GM19328 (cell line): ENCODE results near the gene LDLRAD4.
A peak's percentile ranks its signal among the peaks of the same experiment; 100 is the strongest.

Experiments
- ATAC-seq: cut with Tn5 transposase; IDR thresholded peaks from one replicate; pipeline ENCODE4 v1.9.1; 2021; ENCODE audit warnings: mild to moderate bottlenecking, moderate library complexity; ENCODE audit not compliant: unreplicated experiment

The LDLRAD4 gene

DNA sequence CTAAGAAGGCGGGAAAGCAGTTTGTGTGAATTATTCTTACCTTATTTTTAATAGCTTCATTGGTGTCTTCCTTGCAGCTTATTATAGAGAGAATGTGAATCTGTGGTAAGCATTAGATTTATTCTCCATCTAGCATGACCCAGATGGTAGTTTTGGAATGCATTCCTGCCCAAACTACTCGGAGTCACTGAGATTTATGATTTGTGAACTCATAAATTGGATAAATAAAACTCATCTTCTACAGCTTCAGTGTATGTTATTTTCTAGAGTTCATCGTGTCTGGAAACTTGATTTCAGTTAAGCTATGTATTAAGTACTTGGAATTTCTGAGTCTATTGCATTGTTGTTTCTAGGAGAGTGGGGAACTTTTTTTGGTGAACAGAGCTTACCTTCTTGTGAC lies 337.3 kb downstream of the LDLRAD4 start:
- ATAC-seq = no peak

DNA sequence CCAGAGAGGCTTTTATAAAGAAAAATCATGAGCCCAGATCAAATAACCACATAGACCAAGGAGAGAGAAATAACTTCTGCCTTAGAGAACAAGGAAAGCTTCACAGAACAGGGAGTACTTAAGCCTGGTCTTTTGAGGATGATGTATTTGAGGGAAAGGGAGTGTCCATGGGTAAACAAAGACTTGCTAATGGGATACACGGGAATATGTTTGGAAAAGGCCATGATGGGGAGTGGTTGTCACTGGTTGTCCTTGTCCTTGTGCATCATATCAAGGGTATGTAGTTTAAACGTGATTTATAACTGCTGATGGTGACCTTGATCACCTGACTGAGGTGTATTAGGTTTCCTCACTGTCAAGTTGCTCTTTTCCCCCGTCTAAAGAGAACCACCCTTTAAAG lies 337.9 kb downstream of the LDLRAD4 start:
- ATAC-seq = no peak

DNA sequence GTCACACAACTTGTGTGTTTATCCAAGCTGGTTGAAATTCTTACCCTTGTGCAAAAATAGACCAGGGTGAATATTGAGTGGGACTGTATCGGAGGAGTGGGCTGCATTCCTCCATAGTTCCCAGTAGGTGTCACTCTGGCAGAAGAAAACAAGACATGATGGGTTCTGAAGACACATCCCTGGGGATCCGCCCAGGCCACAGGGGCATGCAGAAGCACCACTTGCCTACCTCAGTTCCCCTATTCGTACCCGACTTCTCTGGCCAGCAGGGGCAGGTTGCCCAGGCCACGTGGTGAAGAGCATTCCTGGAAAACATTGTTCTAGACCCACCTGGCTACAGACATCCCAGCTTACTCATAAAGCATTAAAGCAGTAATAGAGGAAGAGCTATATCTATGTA lies 339.6 kb downstream of the LDLRAD4 start:
- no peak for ATAC-seq

DNA sequence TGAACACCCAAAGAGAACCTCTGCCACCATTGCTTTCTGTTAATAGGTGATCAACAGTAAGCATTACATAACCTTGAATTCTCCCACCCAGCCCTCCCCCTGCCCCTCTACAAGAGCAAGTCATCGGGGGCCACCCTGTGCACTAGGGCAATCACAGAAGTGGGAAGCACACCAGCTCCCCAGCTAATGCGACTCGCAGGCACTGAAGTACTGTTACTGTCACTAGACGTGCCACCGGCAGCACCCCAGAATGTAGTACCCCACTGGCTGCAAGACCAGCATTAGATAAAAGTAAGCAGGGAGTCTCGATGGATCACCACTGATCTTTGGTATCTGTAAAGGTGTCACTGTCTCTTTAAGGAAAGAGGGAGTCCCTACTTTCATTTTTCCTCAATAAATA lies 340.2 kb downstream of the LDLRAD4 start:
- no peak for ATAC-seq

DNA sequence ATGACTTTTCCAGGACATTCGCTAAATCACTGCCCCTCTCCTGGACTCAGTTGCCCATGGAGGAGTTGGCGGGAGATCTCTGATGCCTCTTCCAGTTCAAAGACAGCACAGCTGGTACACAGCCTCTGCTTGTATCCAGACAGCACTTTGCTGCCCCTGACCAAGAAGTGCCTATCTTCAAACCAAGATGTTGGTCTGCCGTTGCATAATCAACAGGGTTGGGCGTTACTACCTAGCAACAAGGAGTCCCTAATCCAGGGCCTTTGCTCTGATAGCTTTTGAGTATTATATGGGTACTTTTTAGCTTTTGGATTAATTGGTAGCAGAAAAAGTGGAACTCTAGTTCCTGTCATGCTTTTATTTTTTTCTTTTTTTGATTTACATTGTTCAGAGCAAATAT lies 341.2 kb downstream of the LDLRAD4 start:
- ATAC-seq = no peak

DNA sequence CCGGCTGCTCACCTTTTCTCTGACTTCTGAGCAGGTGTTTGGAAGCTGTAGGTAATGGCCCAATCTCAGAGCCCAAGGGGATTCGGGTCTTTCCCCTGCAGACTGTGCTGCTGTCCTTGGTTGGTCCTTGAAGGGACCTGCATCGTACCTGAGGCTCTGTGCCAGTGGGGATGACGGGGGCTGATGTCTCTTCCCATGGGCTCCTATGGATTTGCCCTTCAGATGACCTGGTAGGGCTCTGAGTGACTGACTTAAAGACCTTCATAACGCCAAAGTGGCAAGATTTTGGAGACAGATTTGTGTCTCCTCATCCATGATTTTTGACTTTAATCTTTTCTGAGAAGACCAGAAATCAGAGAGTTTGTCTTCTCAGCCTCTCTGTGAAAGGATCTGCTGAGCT lies 341.7 kb downstream of the LDLRAD4 start:
- ATAC-seq = no peak

DNA sequence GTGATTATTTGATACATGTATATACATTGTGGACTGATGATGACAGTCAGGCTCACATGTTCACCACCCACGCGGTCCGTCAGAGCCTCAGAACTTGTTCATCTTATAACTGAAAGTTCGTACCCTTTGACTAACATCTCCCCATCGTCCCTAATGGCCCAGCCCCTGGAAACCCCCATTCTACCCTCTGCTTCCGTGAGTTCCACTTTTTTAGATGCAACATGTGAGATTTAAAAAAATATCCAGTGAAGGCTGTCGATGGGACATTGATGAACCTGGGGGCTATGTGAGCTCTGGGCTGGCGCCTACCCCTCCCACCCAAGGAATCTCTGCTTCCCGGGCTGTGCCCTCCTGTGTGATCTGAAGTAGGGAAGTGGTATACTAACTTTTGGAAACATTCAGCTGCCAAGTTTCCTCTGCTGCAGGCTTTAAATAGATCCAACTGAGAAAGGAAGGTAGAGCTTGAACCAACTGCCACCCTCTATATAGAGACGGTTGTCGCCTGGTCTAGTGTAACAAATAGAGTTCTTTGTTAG lies 344.0 kb downstream of the LDLRAD4 start:
- peak; percentile 53 for ATAC-seq

DNA sequence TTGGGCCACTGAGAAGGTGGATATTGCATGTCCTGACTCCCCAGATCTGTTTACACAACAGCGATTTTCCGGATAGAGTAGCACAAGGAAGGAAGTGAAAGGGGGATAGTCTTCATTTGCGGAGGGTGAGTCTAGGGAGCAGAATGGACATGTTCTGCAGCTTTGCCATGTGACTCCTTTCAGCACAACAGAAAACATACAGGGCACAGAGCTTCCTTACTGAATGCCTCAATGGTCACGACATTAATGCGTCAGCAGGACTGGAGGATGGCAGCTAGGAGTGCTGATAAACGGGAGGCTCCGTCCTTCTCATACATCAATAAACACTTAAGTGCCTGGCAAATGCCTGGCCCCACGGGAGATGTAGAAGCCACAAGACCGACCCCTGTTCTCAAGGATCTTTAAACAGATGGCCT lies 344.8 kb downstream of the LDLRAD4 start:
- no peak for ATAC-seq

DNA sequence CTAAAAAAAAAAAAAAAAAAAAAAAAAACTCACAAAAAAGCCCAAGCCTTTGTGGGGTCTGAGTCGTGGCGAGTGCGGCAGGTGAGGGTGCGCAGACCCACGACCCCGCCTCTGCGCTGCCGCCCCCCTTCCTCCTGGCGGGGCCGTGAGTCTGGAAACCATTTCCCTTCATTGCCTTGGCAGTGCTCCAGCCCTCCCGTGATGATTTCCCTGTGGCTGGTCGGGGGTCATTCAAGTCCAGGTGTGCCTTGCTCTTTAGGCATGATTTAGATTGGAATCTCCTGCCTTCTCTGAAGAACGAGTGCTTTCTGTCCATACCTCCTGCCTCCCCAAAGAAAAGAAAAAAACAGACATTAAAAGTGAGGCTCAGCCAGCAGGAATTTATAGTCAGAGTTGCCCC lies 346.0 kb downstream of the LDLRAD4 start:
- no peak for ATAC-seq

DNA sequence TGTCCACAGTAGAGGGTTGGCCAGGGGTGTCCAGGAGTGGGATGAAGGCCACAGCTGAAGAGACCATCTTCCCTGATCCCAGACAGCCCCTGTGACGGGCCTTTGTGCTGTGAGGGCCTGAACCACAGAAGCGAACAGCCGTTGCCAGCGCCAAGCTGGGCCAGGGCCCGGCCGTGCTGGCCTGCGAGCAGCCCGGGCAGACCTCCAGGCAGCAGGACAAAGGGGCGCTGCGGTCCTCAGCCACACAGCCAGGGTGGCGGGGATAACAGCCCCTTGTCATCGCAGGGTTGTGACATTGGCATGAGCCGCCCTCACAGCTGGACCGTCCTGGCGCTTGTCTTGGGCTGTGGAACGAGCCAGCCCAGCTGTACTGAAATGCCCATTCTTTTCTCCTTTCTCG lies 346.7 kb downstream of the LDLRAD4 start:
- ATAC-seq = no peak

DNA sequence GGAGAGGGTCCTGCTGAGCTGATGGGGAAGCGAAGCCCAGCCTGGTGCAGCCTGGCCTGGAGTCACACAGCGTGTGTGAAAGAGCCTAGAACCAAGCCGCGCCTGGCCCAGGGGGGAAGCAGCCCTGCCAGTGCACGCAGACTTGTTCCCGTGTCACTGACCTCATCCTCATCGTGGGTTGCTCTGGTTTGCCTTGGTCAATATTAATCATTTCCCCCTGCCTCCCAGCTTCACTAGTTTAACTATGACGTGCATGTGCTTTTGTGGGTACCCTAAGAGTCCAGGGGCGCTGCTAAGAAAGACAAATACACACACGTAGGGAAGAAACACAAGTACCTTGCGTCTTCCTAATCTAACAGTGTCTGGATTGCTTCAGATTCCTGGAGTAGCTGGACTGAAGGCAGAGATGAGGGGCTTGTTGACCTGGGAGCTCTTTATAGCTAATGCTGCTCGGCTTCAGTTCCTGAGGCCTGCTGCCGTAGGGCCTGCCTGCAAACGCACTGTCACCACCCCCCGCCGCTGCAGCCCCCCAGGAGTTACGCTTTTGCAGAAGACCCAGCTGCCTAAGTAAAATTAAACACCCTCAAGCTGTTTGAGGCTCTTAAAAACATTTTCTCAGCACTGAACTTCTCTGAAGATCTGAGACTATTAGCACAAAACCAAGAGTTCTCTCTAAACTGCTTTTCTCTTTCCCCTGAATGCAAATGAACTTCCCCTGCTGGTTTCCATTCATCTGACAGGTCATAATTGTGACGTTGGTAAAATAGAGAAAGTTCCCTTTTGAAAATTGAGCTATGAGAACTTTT lies 348.6 kb downstream of the LDLRAD4 start:
- peak; percentile 56 for ATAC-seq

DNA sequence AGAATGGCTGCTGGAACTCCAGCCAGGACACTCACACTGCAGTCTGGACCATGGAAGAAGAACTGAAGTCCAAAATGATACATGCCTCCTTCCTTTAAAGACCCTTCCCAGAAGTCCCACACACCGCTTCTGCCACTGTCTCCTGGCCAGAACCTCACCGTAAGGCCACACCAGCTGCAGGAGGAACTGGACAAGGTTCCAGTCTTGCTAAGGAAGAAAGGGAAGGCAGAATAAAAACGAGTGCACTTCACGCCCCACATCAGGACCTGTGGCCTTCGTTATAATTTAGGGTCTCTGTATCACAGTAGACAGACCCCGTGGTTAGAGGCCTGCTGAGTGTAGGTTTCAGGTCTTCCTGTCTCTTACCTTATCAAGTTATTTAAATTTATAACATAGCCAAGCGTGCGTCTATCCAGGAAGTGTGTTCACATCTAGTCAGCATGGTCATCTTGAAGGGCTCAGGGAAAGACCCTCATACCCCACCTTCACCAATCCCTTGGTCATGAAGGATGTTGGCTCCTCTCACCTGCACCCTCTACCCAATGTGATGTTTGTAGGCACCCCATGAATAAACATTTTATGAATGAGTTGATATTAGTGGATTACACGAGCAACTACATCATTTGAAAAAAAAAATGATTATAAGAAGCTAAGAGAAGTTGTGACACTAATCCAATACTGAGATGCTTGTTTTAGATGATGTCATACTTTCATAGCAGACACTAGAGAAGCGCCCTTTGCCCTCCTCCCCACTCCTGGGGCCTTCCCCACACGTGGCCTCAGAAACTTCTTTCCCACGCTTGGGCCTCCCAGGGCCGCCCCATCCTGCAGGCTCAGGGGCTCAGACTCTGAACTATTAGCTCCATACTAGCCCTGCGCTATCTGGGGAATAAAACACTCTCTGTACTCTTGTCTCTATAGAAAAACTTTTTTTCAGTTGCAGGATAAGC lies 350.2 kb downstream of the LDLRAD4 start:
- ATAC-seq = peak; percentile 45

DNA sequence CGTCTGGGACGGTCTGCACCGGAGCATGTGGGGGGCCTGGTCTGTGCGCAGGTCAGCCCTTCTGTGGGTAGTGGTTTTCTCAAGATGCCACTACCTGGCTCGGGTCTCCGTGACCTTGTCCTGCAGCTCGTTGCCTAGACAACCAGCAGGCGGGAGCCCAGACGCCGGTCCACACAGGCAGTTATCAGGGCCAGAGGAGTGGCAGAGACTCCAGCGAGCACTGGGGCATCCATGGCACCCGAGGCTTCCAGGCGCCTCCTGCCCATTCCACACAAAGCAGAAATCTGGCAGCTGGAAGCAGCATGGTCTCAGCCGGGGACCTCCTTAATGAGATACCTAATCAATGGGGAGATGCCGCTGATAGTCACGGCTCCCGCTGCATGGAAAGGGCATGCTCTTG lies 351.7 kb downstream of the LDLRAD4 start:
- ATAC-seq = no peak

DNA sequence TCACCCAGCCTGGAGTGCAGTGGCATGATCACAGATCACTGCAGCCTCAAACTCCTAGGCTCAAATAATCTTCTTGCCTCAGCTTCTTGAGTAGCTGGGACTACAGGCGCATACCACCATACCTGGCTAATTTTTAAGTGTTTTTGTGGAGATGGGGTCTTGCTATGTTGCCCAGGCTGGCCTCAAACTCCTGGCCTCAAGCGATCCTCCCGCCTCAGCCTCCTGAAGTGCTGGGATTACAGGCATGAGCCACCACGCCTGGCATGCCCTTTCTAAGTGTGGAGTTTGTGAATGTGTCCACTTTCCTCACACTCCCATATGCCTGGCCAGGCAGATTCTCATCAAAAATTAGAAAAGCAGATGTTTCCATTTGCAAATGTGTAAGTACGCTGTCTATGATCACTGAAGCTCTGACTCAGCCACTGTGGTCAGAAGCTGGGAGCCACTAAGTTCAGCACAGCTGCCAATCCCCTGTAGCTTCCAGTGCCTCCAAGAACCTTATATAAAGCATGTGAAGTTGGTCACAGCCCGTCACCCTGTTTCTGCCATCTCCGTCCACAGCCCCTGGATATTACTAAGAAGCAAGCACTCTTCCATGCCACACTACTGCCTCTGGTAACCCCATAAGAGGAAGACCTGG lies 352.4 kb downstream of the LDLRAD4 start:
- ATAC-seq = no peak

DNA sequence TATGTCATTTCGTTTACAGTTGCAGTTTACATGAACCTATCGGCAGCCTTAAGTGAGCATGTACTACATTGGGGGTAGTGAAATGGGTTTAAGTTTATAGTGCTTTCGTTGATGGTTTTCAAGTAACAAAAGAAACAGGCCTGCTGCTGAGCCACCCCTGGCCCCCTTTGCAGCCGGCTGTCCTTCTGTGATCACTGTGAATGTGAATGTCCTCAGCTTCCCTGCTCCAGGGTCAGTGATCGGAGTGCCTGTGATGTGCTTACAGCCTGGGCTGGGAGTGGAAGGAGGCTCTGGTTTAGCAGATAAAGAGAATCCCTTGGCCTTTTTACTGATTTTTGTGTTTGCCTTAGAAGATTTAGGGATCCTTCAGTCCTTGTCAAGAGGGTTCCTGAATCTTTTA lies 353.6 kb downstream of the LDLRAD4 start:
- ATAC-seq = no peak

DNA sequence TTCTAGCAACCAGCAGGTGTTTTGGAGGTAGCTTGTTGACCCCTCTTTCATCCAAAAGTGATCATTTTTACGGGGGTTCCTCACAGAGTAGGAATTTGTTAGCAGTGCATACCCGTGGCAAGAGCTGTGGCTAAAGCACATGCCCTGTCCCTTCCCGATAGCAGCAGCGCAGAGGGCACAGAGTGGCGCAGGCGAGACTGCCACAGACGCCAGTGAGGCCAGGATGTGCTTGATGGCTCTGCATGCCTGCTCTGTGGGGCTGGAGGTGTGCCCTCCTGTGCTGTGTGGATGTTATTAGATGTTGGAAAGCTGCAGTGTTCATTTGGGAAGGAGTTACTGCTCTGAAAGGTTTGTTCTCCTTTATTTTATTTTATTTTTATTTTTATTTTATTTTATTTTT lies 354.2 kb downstream of the LDLRAD4 start:
- no peak for ATAC-seq

DNA sequence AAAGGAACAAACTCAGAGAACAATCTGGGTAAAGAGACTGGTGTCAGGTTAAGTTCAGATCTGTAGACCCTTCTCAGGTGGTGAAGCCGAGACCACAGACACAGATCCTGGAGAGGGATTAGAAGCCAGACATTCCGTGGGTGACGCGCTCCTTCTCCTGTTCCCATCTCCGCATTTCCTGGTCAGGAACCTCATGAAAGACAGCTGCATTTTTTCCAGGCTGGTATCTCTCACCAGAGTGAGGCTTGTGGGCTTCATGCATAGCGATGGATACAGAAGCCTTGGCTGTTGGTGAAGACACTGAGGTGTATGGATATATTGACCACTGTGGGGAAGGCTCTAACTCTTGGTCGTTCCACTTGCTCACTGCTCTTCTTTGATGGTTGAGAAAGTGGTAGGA lies 355.2 kb downstream of the LDLRAD4 start:
- ATAC-seq = no peak

DNA sequence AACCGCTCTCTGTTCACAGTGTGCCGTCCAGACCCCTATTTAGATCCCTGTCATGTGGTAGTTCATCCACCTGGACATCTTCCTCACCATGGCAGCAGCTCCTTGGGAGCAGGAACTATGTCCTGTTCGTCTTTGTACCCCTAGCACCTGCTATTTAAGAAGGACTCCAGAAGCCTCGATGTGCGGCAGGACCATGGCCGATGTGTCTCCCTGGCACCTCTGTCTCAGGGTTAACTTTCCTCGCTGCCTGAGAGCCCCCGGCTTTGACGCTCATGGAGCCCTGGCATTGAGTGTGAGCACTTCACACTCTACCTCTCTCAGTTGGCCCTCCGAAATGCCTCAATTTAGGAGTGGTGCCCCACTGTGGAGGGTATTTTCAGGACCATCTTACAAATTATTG lies 355.8 kb downstream of the LDLRAD4 start:
- no peak for ATAC-seq

DNA sequence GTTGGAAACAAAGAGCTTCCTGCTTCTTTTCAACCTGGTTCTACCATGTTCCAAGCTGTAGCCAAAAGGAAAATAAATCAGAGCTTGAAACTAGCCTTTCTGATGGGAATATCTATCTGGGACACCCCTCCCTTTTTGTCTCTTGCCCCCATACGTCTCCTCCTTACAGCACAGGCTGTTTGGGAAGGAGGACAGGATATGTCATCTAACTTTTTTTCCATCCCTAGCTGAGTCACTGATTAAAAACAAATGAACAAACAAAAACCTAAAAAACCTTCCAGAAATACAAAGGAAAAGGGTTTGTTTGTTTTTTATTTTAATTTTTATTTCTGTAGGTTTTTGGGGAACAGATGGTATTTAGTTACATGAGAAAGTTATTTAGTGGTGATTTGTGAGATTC lies 356.2 kb downstream of the LDLRAD4 start:
- ATAC-seq = no peak

DNA sequence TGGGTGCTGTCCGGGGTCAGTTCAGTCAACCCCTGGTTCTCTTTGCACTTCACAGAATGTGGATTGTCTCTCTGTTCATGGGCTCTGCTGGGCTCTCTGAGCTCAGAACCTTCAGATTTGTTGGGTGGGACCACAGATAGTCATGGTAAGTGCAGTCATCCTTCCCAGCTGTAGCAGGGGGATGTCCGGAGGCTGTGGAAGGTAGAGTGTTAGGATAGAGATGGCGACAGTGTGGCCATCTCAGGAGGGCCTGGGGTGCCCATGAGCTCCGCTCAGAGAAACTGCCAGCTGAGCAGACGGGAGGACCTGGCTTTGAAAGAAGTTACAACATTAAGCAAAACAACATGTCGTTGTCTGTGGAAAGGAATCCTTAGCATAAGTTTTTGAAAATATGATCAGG lies 358.0 kb downstream of the LDLRAD4 start:
- no peak for ATAC-seq

DNA sequence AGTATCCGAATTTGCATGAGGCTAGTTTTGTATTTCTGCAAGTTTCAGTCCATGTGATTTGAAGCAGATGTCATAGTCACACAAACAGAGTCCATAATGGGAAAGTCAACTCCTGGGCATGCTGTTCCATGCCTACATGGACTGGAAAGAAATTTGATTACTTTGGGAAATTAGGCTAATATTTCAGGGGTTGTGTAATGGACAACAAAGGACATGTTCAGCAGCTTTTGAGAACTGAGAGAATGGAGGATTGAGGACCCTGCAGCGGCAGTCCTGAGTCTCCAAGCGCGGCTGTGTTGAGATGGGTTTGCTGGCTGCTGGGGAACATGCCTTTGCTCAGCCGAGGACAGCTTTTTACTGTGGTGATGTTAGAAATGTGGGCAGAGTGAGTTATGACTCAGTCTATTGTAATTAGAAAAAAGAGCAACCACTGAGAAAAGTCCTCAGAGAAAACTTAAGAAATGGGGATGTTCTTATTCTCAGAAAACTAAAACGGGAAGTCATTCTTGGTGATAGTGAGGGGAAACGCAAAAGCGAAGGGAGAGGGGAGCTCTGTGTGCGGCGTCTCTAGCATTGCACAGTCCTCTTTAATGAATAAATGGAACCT lies 358.6 kb downstream of the LDLRAD4 start:
- ATAC-seq = peak; percentile 84
